ENCODE results near the gene CYRIA. TPM values are rescaled to one million over a fixed set of nuclear protein-coding genes. Genes with fewer than 3 reads are reported as not detected.

The CYRIA gene
- total RNA-seq, 1 donor from 2014 or later: 17.4 TPM

DNA sequence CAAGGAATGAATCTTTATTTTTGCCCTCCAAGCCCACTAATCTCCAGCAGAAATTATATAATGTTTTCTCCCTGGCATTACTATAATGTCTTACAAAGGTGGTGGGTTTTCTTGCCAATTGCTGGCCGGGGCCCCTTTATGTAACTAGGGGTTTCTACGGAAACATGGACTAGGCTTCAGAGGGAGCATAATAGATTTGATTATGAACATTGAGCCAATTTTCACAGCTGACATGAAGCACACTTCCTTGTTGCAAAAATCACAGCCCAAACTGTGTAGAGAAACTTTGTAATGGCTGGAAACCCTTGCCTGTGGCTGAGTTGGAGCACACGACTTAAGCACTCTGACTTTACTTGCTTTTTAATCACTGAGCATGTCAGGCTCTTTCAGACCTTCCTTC, 3.8 kb upstream of the CYRIA start:
- no peak for DNase-seq (ENCODE audit: low spot score)

DNA sequence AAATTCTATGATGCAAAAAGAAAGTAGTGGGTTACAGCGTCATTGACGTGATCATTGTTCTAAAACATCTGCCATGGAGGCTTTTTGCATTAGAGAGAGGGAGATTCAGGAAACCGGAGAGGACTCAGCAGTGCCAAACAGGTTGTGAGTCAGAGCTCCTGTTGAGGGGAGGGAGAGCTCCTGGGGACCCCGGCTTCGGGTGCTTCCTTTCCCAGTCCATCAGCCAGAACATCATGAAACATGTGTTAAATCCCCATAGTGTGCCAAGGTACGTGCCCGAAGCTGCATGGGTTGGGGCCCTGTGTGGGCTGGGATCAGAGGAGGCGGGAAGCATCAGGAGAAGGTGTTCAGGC, 791 bp upstream of the CYRIA start:
- no peak for DNase-seq (ENCODE audit: low spot score)

DNA sequence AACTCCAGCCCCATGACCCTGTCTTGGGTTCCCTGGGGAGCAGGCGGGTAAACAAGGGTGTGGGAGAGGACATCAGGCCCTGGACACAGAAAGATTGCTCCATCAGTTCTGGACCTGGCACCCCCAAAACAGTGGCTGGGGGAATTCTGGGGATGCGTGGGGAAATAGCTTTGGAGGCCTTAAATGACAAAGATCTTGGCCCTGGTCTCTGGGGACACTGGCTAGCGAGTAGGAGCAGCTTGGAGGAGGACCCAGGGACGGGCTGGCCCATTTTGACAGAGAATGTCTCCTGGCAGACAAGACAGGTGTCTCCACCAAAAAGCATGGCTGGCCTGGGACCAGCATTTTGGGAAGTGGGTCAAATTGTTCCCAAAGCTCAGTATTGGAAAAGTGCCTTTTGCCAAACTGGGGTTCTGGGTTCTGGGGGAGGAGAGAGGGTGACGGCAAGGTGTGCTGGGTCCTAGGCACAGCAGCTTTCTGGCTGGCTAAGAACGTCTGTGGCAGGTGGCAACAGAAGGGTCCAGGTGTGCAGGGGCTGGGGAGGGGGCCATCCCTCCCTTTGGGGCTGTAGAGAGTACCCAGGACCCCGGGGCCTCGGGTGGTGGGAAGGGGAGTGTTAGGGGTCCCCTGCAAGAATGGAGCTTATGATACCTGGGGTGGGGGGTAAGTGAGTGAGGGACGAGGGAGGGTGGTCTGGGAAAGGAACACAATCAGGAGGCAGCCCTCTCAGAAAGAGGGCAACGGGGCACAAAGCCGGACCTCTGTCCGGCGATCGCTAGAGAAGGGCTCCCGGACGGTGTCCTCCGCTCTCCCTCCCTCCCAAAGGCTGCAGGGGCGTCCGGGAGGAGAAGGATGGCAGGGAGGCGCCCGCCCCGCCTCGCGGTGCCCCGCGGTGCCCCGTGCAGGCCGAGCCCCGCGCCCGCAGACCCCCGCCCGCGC, 556 bp downstream of the CYRIA start:
- DNase-seq (ENCODE audit: low spot score): no peak

DNA sequence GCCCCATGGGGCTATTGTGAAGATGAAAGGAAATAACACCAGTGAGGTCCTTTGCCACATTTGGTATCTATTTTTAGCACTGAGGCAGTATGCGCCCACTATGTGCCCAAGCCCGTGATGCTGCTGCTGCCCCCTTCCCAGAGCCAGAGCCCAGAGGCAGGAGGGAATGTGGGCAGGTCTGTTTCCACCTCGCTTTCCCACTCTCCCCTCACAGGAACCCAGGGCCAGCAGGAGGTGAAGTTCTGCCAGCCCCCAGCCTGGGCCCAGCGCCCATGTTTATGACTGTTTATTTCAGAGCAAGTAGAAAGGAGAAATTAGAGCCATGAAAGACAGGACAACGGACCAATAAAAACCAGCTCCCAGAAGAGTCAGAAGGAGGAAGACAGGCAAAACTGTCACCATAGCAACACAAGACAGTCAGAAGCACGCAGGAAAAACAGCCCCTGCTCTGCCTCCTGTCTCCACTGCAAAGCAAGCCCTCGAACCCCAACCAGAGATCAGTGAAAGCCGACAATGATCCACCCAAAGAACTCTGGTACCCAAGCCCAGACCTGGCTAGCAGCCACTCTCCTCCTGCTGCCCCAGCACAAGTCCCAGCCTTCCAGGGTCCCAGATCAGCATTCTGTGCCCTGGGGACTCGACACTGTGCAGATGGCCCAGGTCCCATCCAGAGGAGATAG, 1.4 kb downstream of the CYRIA start:
- DNase-seq (ENCODE audit: low spot score): no peak

DNA sequence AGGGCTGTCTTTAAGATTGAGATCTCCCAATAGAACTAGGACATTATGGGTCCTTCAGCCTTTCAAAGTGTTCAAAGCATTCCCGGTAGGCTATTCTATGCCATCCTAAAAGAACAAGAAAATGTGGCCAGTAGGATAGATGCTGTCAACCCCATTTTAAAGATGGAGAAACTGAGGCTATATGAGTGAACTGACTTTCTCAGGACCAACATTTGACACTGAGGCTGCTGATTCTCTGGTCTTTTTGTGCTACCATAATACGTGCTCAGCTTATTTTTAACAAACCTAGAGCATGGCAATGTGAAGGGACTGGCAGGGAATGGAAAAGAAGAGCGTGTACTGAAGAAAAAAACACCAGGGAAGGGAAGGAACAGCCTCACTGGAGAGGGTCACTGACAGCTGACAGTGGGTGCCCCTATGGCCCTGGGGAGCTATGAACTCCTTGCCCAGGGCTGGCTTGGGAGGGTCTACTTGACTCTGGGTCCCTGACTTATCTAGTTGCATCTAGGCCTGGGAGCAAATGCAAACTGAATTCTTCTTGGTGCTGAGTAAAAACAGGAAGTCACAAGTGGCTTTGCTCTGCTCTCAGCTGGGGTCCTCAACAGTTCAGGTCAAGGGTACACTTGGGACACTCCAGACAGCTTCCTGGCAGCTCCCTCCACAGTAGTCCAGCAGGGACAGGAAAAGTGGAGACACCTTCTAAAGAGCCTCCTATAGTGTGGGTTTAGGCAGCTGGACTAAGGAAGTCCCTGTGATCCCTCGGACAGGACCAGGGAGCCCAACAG, 2.3 kb downstream of the CYRIA start:
- no peak for DNase-seq (ENCODE audit: low spot score)

DNA sequence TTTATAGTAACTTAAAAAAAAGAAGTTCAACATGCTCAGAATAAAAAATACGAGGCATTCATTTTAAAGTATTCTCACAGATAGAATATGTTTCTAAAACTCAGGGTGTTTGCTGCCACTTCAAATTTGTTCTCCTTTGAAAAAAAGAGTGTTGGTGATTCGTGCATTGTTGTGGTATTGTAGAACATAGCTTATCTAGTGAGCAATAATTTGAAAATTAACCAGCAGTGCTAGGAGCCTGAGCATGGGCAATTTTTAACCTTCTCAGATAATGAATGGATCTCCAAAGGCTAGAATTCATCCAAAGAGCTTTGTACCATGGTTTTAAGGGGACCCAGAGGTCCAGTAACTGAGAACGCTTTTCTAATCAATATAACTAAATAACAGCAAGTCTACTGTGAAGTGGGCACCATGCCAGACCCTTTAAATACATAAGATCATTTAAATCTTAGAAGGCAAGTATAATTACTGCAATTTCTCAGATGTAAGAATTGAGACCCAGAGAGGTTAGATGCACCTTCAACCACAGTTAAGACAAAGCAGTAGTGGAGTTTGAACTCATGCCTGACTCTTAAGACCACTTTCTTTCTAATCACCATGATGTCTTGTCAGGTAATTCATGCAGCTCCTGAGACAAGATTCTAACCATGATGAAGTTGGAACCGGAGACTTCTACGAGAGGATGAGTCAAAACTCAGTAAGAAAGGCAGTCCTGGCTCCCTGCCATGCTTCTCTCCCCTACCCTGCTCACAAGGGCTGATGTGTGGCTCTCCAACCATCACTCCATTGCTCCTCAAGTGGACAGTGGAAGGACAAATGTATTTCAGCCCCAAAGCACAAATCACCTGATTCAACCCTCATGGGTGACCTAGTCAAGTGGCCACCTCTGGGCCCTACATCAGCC, 3.4 kb downstream of the CYRIA start:
- no peak for DNase-seq (ENCODE audit: low spot score)

DNA sequence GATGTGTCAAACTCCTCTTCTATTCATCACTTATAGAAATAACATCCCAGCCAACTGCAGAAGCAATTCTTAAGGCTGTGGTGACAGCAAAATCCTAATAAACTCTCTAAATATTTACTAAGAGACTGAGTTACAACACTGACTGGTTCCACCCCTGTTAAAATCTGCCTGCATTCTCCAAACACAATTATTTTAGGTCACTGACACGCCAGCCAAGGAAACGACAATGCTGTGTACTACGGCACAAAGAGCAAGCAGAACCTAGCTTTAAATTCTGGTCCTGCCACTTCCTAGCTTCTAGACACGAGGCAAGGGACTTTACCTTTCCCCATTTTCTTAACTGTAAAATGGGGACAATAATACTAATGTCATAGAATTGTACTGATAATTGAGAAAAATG, 4.1 kb downstream of the CYRIA start:
- DNase-seq (ENCODE audit: low spot score): no peak

DNA sequence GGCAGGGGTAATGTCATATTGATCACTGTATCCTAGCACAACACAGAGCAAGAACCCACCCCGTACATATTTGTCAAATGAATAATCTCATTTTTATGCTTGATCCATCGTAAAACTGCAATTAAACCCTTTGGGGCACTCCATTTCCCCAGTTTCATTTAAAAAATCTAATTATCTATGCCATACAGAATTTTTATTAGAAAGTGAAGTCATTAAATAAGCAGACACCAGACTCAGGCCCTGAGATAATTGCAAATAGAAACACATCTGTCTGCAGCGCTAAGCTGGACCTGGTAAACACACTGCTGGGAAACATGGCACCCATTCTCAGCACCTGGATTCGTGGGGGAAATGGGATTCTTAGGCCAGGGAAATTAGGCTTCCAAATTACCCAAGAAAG, 5.1 kb downstream of the CYRIA start:
- DNase-seq (ENCODE audit: low spot score): no peak

DNA sequence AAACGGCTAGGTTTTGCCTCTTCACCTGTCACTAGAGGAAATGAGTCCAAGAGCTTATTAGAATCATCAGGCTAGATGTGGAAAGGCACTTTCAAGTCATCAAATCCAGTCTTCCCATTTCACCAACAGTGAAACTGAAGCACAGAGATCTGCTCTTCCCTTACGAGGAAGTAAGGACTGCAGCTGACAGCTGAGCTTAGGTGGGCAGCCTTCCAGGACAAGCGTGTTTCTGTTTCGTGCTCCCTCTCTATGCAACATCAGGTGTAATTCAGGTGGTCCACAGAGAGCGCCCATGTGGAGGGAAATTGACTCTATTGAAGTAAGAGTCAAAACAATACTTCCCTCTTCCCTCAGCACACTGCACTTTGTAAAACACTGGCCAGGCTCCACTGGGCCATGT, 5.5 kb downstream of the CYRIA start:
- DNase-seq (ENCODE audit: low spot score): no peak

DNA sequence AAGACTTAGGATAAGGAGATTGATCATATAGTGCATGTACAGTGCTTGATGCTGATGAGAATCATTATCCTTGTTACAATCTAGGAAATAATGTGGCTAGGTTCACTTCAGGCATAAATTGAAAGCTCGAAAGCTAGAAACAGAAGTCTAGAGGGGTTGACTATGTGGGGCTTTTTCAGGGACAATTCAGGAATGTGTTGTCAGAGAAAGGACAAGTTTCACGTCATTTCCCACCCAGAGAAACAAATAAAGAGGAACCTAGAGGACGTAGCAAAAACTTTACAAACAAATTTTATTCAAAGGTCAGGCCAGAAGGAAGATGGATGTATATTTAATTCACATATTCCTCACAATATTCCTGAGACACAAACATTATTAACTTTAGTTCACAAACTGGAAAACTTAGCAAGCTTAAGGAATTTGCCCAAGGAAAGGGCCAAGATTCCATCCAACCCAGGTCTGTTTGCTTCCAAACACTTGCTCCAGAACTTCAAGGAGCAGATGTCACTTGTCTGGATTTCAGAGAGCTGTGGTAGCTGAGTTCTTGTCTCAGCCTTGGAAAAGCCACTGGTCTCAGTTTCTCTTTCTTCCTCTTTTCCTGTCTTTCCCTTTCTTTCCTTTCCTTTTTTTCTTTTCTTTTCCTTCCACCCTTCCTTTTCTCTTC, 7.4 kb downstream of the CYRIA start:
- no peak for DNase-seq (ENCODE audit: low spot score)

DNA sequence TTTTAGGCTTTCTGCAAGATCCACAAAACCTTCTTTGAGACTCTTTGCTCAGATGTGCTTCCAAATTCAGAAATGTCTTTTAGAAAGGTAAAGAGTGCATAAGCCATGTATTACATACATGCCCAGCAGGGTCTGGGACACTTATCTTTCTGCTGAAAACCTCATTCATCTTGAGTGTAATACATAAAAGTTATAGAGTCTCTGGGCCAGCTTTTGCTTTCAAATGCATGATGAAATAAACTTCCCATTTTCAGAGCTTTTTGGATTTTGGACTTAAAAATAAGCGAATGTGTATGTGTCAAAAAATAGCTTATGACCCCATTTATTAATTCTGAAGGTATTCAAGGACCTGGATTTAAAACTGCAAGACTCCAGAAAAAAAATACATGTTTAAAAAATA, 8.0 kb downstream of the CYRIA start:
- no peak for DNase-seq (ENCODE audit: low spot score)

DNA sequence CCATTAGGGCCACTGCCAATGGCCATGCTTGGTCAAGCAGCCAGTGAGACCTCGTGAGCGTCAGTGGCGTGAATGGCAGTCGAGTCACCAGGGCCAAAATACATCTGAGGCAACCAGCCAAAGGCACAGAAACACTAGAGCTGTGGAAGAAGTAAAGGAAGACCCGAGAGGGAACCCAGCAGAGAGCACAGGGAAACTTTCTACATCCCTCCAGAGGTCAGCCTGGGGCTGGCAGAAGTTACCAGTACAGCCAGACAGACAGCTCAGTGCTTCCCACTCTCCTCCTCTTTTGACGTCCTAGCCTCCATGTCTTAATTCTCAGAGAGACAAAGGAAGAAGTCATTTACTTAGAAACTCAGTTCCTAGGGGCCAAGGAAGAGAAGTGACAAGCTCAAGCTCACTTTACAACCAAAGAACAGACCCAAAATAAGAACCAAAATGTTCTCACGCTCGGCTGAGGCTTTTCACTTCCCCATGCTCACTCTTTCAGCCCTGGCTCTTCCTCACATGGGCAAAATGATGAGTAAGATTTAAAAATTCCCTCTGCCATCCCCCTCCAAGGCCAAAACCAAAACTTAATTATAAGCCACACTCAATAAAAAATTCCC, 8.7 kb downstream of the CYRIA start:
- DNase-seq (ENCODE audit: low spot score): no peak

DNA sequence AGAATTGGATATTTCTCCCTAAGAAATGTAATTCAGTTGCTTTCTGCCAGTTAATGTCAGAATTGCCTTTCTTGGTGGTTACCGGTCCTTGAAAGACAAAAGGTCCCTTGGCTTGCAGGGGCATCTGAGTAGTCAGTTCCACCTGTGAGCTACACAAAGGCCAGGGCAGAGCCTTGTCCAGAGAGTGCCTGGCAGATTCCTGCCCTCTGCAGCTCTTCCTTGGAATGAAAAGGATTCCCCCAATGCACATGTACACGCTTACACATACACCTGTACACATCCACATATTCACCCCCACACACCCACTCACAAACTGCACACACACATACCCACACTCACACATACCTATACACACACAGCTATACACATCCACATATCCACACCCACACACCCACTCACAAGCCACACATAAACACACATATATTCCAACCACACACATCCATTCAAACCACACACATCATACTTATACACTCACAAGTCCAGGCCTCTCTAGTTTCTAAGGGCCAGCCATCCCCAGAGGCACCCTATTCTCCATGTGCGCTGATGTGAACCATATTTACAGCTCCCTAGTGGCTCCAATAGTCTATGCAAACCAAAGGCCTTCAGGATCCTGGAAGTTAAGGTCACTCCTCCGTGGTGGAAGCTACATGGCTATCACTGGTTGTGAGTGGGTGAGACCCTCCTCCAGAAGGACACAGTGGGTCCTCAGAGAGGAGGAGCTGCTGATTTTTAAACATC, 9.6 kb downstream of the CYRIA start:
- DNase-seq (ENCODE audit: low spot score): no peak

DNA sequence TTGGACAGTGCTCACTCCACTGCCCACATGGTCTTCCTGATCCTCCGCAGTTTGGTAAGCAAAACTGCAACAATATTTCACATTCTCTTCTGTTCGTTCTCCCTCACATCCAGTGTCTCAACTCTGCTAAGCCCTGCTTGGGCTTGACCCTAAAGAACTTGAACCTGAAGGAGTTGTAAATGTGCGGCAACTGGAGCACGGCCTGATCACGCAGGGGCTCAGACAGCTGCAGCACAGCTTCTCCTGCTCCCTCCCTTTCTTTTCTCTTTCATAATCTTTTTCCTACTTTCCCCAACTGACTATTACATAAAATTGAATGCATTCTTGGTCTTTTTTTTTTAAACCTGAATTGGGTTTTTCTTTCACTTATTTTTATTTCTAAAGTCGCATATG, 10.2 kb downstream of the CYRIA start:
- no peak for DNase-seq (ENCODE audit: low spot score)

DNA sequence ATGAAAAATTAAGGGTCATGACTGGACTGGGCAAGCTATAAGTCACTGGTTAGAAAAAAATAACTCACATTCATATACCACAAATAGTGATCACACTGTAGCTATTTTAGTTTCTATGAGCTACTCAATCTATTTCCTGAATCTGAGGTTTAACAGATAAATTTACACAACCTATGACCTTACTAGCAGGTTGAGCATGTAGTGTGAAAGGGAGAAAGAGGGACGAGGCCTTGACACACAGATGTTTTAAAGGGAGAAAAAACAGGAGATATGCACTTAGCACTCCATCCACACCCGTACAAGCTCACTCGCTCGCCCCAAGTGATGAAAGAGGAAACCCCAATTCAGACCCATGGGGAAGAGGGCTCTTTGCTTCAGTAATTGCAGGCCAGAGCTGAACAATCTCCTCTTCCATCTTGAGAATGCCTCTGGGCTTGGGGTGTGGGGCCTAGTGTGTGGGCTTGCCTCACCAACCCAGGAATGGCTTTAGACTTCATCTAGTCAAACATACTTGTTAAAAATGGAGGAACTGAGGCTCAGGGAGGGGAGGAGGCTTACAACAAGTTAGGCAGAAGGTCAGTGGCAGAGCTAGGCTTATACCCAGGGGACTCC, 10.7 kb downstream of the CYRIA start:
- DNase-seq (ENCODE audit: low spot score): no peak

DNA sequence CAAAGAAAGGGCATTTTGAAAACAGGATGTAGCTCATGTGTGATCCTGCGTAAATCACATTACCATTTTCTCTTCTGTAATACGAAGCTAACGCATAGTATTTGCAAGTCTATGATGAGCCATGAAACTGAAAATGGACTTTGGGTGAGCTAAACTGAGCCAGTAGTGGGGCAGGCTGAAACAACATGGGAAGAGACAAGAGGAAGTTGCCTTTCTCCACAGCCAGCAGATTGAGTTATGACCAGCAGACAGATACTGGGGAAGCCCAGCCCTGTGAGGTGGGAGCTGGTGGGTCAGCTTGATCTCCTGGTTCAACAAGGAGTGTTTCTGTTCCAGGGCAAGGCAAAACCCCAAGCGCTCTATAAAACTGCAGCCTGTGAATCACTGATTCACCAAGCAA, 11.8 kb downstream of the CYRIA start:
- DNase-seq (ENCODE audit: low spot score): no peak

DNA sequence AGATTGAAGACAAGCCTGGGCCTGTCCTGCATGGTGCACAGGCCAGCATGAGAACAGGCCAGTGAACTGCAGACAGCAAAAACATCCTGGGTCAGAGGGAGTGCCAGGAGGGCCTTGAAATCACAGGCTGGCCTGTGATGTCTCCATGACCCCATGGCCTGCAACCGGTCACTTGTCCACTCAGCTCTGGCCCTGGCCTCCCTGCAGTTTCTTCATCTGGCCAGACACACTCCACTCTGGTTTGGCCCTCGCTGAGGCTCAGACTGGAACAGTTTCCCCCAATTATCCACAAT, 12.6 kb downstream of the CYRIA start:
- DNase-seq (ENCODE audit: low spot score): no peak

DNA sequence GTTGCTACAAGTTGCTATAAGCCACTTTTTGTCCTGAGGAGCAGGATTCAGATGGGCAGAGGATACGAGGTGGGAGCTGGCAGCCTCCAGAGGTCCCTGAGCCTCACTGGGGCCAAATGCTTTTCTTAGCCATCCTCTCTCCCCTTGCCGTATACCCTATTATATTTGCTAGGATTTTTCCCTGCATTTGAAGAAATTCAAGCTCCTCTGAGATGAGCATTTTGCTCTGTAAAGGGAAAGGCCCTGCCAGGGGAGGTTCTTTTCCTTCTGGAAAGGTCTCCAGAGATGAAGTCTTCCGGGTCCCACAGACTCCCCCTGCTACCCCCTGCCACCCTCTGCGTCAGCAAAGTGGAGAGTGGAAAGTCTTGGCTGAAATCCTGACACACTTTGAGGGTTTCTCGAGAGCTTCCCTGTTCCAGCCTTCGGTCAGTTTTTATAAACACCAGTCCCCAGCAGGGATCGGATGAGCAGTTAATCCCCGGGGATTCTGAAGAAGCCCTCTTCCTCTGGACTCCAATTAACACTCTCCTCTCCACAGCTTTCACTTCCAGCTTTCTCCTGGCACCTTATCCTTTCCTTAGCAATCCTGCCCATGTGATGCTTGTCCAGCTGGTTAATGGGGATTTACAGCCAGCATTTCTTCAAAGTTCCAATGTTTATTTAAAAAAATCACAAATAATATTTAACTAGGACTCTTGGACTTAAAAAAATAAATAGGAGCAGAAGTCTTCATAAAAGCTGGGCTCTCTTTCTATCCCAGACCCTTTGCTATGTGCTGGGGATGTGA, 13.1 kb downstream of the CYRIA start:
- no peak for DNase-seq (ENCODE audit: low spot score)

All from ureter (tissue), 1 donor.